Pulmonary artery endothelial cell (primary cell): ENCODE data around the gene AAMP. TPM values are rescaled to one million over a fixed set of nuclear protein-coding genes. Genes with fewer than 3 reads are reported as not detected.
A peak's percentile ranks its signal among the peaks of the same experiment; 100 is the strongest.

ENCODE experiments used
- DNase-seq: peaks from one replicate; pipeline ENCODE4 v3.0.0-alpha.2; 2011; ENCODE audit warnings: low read depth, low spot score
- total RNA-seq: library from RNA; depleted of rRNA; stranded (reverse); fragments of >200 nt; gene quantifications from 2 replicates; pipeline ENCODE4 v1.2.3, GENCODE V29; 2014

The AAMP gene
- total RNA-seq, 1 donor from 2014 or later, result 162 TPM

DNA sequence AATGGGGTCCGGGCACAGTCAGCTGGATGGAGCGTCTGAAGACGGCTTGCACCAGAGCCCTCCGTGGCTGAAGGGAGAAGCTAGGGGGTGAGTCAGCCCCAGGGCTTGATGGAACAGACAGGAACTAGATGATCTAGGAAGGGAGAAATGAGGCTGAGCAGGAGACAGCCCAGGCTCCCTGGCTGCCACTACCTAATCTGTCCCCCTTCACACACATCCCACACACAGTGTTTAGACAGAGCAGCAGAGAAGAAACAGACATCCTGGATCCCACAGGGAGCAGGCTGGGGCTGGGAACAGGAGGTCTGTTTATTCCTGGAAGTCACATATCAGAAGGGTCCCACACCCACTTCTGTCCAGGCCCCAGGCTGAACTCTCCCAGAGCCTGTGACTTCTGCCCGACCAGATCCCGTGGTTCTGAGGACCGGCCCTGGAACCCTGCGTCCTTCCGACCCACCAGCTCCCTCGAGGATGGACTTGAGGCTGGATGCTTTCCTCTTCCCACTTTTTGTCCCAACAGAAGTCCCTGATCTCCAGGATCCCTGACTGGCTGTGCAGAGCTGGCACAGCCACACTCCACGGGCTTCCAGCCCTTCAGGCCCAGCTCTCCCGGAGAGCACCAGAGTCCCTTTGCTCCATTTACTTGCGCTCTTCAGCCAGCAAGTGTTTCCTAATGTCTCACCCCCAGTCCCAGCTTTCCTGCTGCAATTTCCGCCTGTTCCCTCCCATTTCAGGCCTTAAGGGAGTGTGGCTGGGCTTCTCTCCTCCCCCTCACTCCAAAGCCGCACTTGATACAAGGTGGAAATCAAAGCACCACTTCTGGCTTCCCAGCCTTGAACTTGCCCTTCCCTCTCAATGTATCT lies 10.6 kb downstream of the AAMP start:
- no peak for DNase-seq

DNA sequence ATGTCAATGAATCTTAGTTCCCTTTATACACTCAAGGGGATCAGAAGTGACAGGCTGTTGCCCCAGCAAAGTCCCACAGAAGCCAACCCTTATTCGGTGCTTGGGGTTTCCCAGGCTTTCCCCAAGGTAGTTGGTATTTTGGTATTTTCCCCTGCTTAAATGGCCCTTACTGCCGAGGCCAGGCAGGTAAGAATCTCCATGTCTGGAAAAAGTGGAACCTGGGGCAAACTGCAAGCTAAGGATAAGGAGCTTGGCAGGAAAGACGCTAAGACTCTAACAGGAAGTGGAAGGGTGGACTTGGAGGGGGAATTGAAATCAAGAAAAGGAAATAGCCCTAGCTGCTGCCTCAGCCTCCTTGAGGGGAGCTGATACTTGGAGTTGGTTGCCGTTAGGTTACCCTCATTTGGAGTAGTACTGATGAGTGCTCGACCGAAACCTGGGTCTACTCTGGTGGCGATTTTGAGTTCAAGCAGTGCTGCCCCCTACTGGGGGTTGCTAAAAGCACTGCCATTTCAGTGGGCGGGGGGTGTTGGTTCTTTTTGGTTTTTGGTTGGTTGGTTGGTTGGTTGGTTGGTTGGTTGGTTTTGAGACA lies 12.5 kb downstream of the AAMP start:
- DNase-seq, result no peak

DNA sequence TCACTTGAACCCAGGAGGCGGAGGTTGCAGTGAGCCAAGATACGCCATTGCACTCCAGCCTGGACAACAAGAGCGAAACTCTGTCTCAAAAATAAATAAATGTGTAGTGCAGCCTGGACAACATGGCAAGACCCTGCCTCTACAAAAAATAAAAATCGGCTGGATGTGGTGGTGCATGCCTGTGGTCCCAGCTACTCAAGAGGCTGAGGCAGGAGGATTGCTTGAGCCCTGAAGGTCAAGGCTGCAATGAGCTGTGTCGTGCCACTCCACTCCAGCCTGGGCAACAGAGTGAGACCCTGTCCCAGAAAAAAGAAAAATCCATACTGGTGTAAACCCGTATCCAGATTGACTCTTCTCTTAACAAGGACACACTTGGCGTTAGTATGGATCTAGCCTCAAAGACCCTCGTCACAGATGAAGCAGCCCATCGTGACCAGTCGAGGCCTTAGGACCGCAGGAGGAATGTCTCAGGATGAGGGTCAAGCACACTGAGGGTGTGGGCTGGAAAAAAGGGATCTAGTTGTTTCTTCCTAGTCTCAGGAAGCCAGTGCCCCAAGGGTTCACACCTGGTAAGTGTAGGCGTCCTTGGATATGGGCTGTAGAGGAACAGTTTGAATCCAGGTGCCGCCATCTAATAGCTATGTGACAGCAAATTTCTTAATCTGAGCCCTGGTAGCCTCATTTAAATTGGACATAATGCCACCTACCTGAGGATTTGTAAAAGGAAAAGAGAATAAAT lies 13.2 kb downstream of the AAMP start:
- no peak for DNase-seq

DNA sequence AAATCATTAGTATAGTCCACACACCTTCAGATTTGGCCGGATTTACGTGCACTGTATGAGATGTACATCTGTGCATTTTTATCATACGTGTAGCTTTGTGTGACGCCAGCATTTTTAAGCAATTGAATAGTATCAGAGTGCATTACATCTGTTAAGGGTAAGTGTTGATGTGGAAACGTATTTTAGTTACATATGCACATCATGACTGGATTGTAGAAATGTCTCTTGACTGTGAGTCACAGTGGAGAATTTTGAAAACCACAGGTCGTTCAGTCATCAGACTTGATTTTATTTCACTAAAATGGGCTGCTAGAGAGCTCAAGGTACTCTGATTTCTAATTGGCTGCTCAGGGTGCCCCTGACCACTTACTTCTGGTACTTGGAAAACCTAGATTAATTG lies 14.5 kb downstream of the AAMP start:
- DNase-seq, result no peak

DNA sequence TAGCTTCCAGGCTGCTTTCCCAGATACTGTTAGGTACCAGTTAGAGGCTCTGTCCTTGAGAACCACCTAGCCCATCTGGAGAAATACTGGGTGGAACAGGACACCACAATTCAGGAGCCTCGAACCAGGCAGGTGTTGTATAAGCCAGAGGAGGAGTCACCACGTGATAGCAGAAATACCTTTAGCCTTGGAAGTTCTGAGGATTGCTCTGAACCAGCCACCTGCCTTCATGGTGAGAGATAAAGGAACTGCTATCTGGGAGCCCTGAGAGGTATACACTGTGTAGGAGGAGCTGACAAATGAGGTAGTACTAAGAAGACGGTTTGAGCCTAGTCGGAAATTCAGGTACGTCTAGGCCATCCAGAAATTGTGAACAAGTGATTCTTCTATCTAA lies 16.7 kb downstream of the AAMP start:
- DNase-seq, result no peak

DNA sequence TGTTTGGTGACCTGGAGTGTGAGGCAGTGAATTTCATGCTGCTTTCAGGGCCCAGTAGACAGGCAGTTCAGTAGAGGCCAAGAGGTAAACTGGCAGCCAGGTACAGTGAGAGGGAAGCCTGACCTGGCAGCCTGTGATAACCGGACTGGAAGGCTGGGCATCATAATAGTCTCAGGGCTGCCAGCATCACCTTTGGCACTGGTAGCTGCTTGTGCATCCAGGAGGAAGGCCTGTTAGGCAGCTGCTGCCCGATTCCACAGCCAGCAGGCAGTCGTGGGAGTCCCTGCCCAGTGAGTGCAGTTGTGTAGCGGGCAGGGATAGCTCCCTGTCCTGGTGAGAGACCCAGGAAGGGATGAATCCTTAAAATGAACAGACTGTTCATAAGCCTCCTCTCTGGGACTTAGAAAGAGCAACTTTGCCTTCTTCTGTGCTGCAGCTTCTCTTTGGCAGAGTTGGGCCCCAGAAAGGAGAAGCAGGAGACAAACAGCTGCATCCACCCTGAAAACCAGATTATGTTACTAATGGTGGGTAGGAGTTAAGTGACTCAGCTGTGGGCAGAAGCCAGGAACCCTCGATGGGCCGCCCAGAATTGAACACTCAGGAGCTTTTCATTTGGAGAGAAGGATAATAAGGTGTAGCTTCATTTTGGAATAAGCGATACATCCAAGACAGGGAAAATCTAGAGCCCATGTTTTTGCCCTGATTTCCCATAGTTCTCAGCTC lies 17.3 kb downstream of the AAMP start:
- no peak for DNase-seq

DNA sequence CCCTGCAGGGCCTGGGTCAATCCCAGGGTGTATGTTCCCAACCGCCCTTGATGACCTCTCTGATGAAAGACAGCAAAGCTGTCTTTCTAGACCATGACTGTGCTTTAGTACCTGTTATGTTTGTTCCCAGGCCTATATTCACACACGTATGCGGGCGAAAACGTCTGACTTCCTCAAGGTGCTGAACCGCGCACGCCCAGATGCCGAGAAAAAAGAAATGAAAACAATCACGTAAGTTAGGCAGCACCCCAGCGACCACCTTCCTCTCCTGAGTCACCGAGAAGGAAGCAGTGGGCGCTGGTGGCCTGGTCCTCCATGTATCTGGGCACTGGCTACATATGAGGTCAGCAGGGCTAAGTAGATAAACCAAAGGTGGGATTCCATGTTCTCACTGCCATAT lies 20.2 kb downstream of the AAMP start:
- DNase-seq, result no peak

DNA sequence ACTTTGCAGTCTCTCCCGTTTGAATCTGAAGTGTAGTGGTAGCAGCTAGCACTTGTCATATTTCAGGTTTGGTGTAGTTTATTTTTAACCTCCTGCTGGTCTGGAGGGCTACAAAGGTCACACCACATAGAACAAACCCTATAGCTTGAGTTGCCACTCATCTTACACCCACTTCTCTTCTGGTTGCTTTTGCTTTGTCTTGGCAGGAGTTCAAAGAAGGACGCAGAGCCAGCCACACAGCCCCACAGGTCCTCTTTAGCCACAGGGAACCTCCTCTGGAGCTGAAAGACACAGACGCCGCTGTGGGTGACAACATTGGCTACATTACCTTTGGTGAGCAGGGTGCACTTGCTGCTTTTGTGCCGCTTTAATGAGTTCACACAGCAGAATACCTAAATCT lies 24.7 kb downstream of the AAMP start:
- no peak for DNase-seq

DNA sequence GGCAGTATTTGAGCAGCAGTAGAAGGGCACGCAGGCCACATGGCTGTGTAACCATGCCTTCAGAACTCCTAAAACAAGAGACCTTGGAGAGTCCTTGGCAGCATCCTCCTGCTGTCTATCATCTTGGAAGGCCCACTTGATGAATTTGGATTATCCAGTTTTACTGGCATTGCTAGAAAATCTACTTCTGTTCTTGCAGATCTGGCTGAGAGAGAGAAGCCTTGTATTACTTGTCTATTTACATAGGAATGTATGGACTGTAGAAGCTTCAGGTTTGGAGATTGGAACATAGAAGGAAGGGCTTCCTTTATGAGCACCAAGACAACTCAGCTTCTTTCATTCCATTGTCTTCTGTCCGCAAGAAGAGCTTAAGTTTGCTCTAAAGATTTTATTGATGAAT lies 25.3 kb downstream of the AAMP start:
- DNase-seq, result no peak

DNA sequence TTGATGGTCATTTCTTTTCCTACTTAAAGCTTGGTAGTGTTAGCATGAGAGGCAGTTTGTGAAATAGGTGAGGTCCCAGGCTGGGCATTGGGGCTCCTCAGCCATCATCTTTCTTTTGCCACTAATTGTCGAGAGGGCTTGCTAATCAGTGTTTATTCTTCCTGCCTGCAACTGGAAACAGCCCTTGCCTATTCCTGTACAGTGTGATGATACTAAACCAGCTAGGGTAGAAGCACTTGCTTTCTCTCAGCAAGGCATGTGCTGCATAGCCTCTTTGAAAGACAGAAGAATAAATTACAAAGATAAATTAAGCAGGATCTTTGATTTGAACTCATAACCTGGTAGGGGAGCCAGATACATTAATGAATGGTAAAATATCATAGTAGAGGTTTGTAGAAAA lies 25.7 kb downstream of the AAMP start:
- DNase-seq, result no peak

DNA sequence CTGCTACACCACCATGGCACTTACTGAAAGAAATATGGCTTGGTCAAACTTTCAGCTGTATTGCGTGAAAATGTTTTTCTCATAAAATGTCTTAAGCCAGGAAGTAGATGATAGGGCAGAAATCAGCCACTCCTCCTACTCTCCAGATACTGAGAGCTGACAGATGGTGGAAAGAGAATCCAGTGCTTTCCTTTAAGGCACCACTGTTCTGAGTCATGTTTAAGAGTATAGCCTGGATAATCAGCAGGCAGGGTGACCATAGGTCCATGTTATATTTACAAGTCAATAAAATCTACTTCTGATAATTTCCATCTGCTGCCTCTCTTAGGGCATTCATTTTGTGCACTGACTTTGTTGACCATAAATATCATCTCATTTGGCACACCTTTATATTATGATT lies 31.1 kb downstream of the AAMP start:
- no peak for DNase-seq

DNA sequence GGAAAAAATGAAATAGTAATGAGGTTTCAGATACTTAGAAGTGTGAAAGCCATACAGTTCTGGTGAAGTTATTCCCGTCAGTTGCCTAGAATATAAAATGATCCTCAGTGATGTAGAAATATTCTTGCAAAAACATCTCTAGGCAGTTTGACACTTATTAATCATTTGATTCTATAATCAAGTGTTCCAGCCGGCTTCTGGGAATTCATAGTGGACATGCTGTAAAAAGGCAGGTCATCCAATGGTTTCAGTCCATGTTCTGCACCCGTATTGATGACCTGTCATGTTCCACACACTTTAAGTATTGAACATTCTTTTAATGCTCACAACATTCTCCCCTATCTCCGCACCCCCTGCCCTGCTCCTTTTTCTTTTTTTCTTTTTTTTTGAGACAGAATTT lies 33.1 kb downstream of the AAMP start:
- no peak for DNase-seq

DNA sequence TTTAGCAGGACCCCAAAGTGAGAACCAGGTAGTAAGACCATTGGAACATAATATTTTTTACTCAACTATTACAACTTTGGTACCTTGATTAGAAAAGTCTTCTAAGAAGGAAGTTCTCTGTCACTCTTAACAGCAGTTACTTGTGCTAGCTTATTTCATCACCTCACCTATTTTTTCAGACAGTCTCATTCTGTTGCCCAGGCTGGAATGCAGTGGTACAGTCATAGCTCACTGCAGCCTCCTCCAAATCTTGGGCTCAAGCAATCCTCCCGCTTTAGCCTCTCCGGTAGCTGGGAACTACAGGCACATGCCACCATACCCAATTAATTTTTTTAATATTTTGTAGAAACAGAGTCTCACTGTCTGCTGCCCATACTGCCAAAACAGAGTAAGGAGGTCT lies 34.9 kb downstream of the AAMP start:
- no peak for DNase-seq

DNA sequence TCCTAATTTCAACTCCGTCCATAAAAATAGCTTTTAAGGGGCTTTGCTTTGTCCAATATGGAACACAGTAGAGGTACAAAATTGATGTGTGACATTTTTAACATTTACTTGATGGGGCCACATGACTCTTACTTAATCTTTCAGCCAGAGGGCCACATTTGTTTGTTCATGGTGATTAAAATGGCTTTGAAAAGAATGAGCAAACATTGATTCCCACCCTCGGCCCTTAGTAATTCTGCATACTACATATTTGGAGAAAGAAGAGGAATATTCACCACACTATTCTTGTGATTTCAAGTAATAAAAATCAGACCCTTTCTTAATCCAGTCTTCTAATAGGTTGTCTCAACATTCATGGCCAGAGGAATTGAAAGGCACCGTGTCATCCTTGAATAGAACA lies 35.4 kb downstream of the AAMP start:
- DNase-seq, result no peak

DNA sequence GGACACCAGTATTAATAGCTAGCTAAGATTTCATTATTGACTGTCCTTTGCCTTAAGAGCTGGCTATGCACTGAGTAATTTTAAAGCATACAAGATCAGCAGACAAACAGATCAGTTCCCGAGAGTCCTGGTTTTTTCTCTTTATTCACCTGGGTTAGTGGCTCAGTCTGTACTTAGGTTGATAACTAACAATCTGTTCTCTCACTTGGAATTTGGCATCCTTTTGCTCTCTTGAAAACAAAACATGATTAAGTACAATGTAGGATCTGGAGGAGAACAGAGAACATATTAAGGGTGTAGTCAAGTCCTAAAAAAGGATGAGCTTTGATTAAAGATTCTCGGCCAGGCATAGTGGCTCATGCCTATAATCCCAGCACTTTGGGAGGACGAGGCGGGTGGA lies 36.4 kb downstream of the AAMP start:
- no peak for DNase-seq

DNA sequence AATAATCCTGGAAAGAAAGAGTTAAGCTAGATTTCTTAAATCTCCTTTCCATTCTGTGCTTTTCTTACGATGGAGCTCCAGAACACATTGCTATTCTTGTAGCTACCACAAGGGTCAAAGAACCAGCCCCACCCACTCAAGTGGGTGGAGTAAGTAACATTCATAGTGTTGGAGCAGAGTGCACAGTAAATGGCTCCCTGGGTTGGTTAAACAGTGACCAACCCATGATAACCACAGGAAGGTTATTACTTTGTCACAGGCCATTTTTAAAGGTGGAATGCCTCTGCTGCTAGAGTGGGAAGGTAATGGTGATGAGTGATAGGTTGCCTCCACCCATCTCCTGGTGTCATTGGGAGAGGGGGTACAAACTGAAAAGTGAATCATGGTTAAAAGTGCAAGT lies 39.1 kb downstream of the AAMP start:
- no peak for DNase-seq

DNA sequence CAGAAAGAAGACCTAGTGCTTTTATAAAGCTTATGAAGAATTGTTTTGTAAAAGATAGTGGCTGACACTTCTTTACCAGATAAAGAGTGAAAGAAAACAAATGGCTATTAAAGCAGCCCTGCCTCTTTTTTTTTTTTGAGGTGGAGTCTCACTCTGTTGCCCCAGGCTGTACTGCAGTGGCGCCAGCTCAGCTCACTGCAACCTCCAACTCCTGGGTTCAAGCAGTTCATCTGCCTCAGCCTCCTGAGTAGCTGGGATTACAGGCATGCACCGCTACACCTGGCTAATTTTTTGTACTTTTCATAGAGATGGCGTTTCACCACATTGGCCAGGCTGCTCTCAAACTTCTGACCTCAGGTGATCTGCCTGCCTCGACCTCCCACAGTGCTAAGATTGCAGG lies 40.1 kb downstream of the AAMP start:
- no peak for DNase-seq

DNA sequence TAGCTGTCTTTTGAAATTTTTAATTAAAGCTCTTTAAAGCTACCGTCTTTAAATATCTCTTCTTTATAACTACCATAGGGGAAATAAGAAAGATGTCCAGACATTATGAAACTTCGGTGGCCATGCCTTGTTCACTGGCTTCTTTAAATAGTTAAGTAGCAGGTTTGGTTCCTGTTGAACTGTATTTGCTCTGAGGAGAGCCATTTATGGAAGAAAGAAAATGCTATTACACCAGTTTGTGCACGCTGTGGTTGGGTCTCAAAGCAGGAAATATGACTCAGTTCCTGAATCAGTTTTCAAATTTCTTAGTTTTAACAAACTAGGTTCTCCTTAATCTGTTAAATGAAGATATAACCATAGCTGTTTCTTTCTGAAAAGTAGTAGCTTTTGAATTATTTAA lies 40.7 kb downstream of the AAMP start:
- DNase-seq, result peak; percentile 63

DNA sequence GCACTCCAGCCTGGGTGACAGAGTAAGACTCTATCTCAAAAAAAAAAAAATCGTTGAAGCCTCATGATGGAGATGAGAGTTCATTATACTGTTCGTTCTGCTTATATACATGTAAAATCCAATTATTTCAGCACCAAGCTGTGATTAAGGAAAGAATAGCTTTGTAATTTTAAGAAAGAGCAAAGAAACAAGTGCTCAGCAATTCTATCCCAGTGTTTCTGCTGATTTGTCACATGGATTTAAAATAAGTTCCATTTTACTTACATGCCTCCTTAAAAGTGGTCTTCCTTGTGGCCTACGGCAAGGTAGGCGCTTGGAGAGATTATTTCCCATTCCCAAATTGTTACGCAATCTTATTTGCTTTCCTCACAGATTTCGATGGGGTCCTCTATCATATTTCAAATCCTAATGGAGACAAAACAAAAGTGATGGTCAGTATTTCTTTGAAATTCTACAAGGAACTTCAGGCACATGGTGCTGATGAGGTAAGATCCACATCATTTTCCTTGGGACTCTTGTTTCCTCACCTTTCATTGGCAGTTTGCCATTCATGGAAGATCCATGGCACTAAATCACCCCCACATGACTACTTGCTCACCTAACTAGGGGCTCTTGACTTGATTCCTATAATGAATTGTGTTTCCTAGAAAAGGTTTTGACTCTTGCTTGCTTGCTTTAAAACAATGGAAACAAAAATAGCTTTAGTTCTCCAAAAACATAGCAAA lies 41.4 kb downstream of the AAMP start:
- no peak for DNase-seq

DNA sequence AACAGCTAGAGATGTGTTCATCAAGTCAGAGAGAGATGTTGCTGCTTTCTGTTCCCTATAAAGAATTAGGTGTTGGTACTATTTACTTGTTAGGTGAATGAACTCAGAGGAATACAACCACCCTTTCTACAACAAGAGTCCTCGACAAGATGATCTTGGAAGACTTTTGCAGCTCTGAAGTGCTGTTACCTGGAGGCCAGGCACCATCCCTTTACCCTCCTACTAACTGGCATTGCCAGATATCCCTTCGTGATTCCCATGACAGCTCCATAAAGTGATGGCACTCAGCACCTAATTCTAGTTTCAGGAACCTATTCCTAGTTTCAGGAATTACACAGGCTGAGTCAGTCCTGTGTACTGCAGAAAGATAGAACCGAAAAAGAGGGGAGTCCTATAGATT lies 43.0 kb downstream of the AAMP start:
- no peak for DNase-seq

DNA sequence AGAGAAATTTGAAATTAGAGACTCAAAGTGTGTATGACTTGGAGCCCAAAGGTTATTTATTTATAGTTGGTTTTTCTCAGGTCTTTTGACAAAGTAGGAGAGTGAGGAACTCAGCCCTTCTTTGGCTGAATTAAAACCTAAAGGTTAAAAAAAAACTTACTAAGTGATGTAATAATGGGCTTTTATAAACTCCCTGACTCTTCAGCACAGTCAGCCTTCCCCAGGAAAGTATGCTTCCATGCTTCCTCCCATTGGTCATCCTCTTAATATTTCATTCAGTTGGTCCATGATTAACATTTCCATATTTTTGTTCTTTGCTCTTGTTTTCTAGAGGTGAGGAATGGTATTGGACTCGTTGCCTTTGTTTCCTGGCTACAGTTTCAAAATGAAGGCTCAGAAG lies 45.8 kb downstream of the AAMP start:
- DNase-seq, result no peak
